HG03045 (cell line): ENCODE measurements around the gene AFF2.

Source experiments
- ATAC-seq: cut with Tn5 transposase; IDR thresholded peaks from one replicate; pipeline ENCODE4 v1.9.1; 2021; ENCODE audit warnings: mild to moderate bottlenecking, moderate library complexity; ENCODE audit not compliant: unreplicated experiment

AFF2 gene

GRCh38 chrX:148815218-148815961 lies 315.0 kb downstream of the AFF2 start:
- ATAC-seq = no peak

- no peak for ATAC-seq
Observed at GRCh38 chrX:148823986-148824385, 323.6 kb downstream of the AFF2 start.

GRCh38 chrX:148825696-148826095 lies 325.3 kb downstream of the AFF2 start:
- no peak for ATAC-seq

GRCh38 chrX:148836741-148837140 lies 336.3 kb downstream of the AFF2 start:
- ATAC-seq = no peak

GRCh38 chrX:148850631-148851030 lies 350.2 kb downstream of the AFF2 start:
- ATAC-seq = no peak

- ATAC-seq = no peak
Observed at GRCh38 chrX:148854306-148854705, 353.9 kb downstream of the AFF2 start.

GRCh38 chrX:148856505-148856904 lies 356.1 kb downstream of the AFF2 start:
- ATAC-seq = no peak

- ATAC-seq = no peak
Observed at GRCh38 chrX:148865277-148866210, 365.1 kb downstream of the AFF2 start.

GRCh38 chrX:148867596-148867995 lies 367.2 kb downstream of the AFF2 start:
- no peak for ATAC-seq

GRCh38 chrX:148871422-148872160 lies 371.2 kb downstream of the AFF2 start:
- ATAC-seq = no peak

GRCh38 chrX:148872161-148872535 lies 371.7 kb downstream of the AFF2 start:
- no peak for ATAC-seq

GRCh38 chrX:148872881-148873280 lies 372.5 kb downstream of the AFF2 start:
- no peak for ATAC-seq

- no peak for ATAC-seq
Observed at GRCh38 chrX:148874636-148875246, 374.3 kb downstream of the AFF2 start.

- no peak for ATAC-seq
Observed at GRCh38 chrX:148878371-148878770, 378.0 kb downstream of the AFF2 start.

GRCh38 chrX:148885203-148885602 lies 384.8 kb downstream of the AFF2 start:
- ATAC-seq = no peak

GRCh38 chrX:148893395-148893794 lies 393.0 kb downstream of the AFF2 start:
- no peak for ATAC-seq

- ATAC-seq = no peak
Observed at GRCh38 chrX:148902581-148902980, 402.2 kb downstream of the AFF2 start.

GRCh38 chrX:148903176-148903575 lies 402.8 kb downstream of the AFF2 start:
- no peak for ATAC-seq

GRCh38 chrX:148904421-148905111 lies 404.1 kb downstream of the AFF2 start:
- ATAC-seq = no peak

GRCh38 chrX:148905400-148905799 lies 405.0 kb downstream of the AFF2 start:
- no peak for ATAC-seq
